ENCODE data around the gene DOK4.

DOK4 gene

GRCh38 chr16:57485916-57486857 lies at the start of gene DOK4:
DOK4 (minus strand) TSS chr16:57486493; CDS start chr16:57479507, 6,986 bp downstream.
- no peak for TF ChIP-seq CTCF (IDR thresholded peaks at IDR 0.05)
- no peak for TF ChIP-seq ZFX (IDR thresholded peaks at IDR 0.05; ENCODE audit: borderline replicate concordance)
- peak within 1 kb of the TSS; percentile 80 for H3K27ac ChIP-seq

GRCh38 chr16:57535680-57536305 lies 49.5 kb upstream of the DOK4 start:
- TF ChIP-seq CTCF (IDR thresholded peaks at IDR 0.05) (peak; percentile 9; the same call in 1 of the 2 replicates), ZFX (IDR thresholded peaks at IDR 0.05; ENCODE audit: borderline replicate concordance) (no peak)
- no peak overlapping the region for H3K27ac ChIP-seq

- H3K27ac ChIP-seq = no peak overlapping the region
Observed at GRCh38 chr16:57534881-57535658, 48.8 kb upstream of the DOK4 start.

GRCh38 chr16:57534337-57534880 lies 48.1 kb upstream of the DOK4 start:
- no peak overlapping the region for H3K27ac ChIP-seq
- TF ChIP-seq CTCF (IDR thresholded peaks at IDR 0.05) (no peak), ZFX (IDR thresholded peaks at IDR 0.05; ENCODE audit: borderline replicate concordance) (no peak)

More at GRCh38 chr16:57534881-57535658, 48.8 kb upstream of the DOK4 start:
- TF ChIP-seq CTCF (IDR thresholded peaks at IDR 0.05) (no peak), ZFX (IDR thresholded peaks at IDR 0.05; ENCODE audit: borderline replicate concordance) (no peak)

- TF ChIP-seq ZFX (IDR thresholded peaks at IDR 0.05; ENCODE audit: borderline replicate concordance) (no peak), CTCF (IDR thresholded peaks at IDR 0.05) (no peak)
- no peak overlapping the region for H3K27ac ChIP-seq
Observed at GRCh38 chr16:57533431-57534336, 47.4 kb upstream of the DOK4 start.

GRCh38 chr16:57532266-57532625 lies 46.0 kb upstream of the DOK4 start:
- no peak overlapping the region for H3K27ac ChIP-seq
- TF ChIP-seq CTCF (IDR thresholded peaks at IDR 0.05) = no peak
- TF ChIP-seq ZFX (IDR thresholded peaks at IDR 0.05; ENCODE audit: borderline replicate concordance) = no peak

All from 22Rv1 (cell line).